Mesothelial cell of epicardium (in vitro differentiated cells): ENCODE measurements around the gene BORCS5. TPM values are rescaled to one million over a fixed set of nuclear protein-coding genes. Genes with fewer than 3 reads are reported as not detected.
"Not testable (repeated sequence)": the region's sequence is repeated elsewhere in the genome, so short reads cannot be mapped to it uniquely, and the experiment has no call there.

Experiments used
- DNase-seq, 2 experiments: peaks; one replicate each; pipeline ENCODE4 v3.0.0; 2021; ENCODE audit warnings: low spot score in 2 of 2; ENCODE audit not compliant: unreplicated experiment in 2 of 2
- H3K27ac Mint-ChIP-seq: 2 replicates; pipeline ENCODE4 v1.8.0; 2021; ENCODE audit warnings: mixed read lengths
- H3K27me3 Mint-ChIP-seq: 2 replicates; pipeline ENCODE4 v1.8.0; 2021; ENCODE audit warnings: low read depth, mixed read lengths
- H3K36me3 Mint-ChIP-seq: 2 replicates; pipeline ENCODE4 v1.8.0; 2021; ENCODE audit warnings: mixed read lengths
- H3K4me1 Mint-ChIP-seq: 2 replicates; pipeline ENCODE4 v1.8.0; 2021; ENCODE audit warnings: mixed read lengths
- H3K4me3 Mint-ChIP-seq: 2 replicates; pipeline ENCODE4 v1.8.0; 2021; ENCODE audit warnings: mild to moderate bottlenecking, moderate library complexity, mixed read lengths
- H3K9me3 Mint-ChIP-seq: 2 replicates; pipeline ENCODE4 v1.8.0; 2021; ENCODE audit warnings: mixed read lengths
- CTCF ChIP-seq: fragments of 200-600 bp; sonication (generic); IDR thresholded peaks from one replicate; pipeline ENCODE4 v1.5.0; 2021; ENCODE audit warnings: antibody characterized with exemption; ENCODE audit not compliant: unreplicated experiment
- total RNA-seq: library from RNA; stranded (reverse); gene quantifications from 3 replicates; pipeline ENCODE4 v1.2.1, GENCODE V29; 2021

The BORCS5 gene
- total RNA-seq, result 11.0 to 13.4 TPM (median 13.3 TPM) in 3 replicates

GRCh38 chr12:12356896-12357718, at the start of gene BORCS5:
TSS of gene BORCS5 (plus strand) at chr12:12357078. CDS start at chr12:12357452, 374 bp downstream.
- no peaks in the 10 kb centered on the region for H3K36me3 Mint-ChIP-seq
- H3K9me3 Mint-ChIP-seq, result no peaks in the 10 kb centered on the region
- peak within 1 kb of the TSS; percentile 83 for H3K4me3 Mint-ChIP-seq
- H3K27ac Mint-ChIP-seq, result peak within 1 kb of the TSS; percentile 95
- peak; percentile 80 to 89 for DNase-seq
- H3K27me3 Mint-ChIP-seq, result no peaks in the 10 kb centered on the region
- no peak for TF ChIP-seq CTCF
- peaks cover 13% of the 10 kb centered on the region for H3K4me1 Mint-ChIP-seq

- H3K4me3 Mint-ChIP-seq, H3K27ac Mint-ChIP-seq, H3K36me3 Mint-ChIP-seq, H3K27me3 Mint-ChIP-seq, DNase-seq, H3K9me3 Mint-ChIP-seq, H3K4me1 Mint-ChIP-seq: not testable (repeated sequence)
Observed at GRCh38 chr12:12310695-12311094, 46.2 kb upstream of the BORCS5 start.

- Mint-ChIP-seq H3K27ac (no peak overlapping the region), H3K27me3 (no peaks in the 10 kb centered on the region), H3K9me3 (no peaks in the 10 kb centered on the region), H3K4me3 (no peak overlapping the region), H3K4me1 (peaks cover 13% of the 10 kb centered on the region), H3K36me3 (no peaks in the 10 kb centered on the region)
- no peak for TF ChIP-seq CTCF
- DNase-seq, result no peak
Observed at GRCh38 chr12:12315838-12316237, 41.0 kb upstream of the BORCS5 start.

GRCh38 chr12:12319451-12320183, 37.3 kb upstream of the BORCS5 start:
- H3K27ac Mint-ChIP-seq, result peak overlapping the region; percentile 90
- peak overlapping the region; percentile 46 for H3K4me3 Mint-ChIP-seq
- no peak for DNase-seq
- no peaks in the 10 kb centered on the region for H3K36me3 Mint-ChIP-seq
- H3K27me3 Mint-ChIP-seq, result no peaks in the 10 kb centered on the region
- no peaks in the 10 kb centered on the region for H3K9me3 Mint-ChIP-seq
- peaks cover 27% of the 10 kb centered on the region for H3K4me1 Mint-ChIP-seq
- TF ChIP-seq CTCF, result no peak

- Mint-ChIP-seq H3K27ac (no peak overlapping the region), H3K36me3 (no peaks in the 10 kb centered on the region), H3K4me3 (no peak overlapping the region), H3K4me1 (peaks cover 31% of the 10 kb centered on the region), H3K27me3 (no peaks in the 10 kb centered on the region), H3K9me3 (no peaks in the 10 kb centered on the region)
- no peak for TF ChIP-seq CTCF
- no peak for DNase-seq
Observed at GRCh38 chr12:12323118-12323517, 33.8 kb upstream of the BORCS5 start.

GRCh38 chr12:12323591-12323990, 33.3 kb upstream of the BORCS5 start:
- Mint-ChIP-seq H3K9me3 (no peaks in the 10 kb centered on the region), H3K4me3 (no peak overlapping the region), H3K27me3 (no peaks in the 10 kb centered on the region), H3K36me3 (no peaks in the 10 kb centered on the region), H3K27ac (no peak overlapping the region), H3K4me1 (peaks cover 31% of the 10 kb centered on the region)
- TF ChIP-seq CTCF, result no peak
- no peak for DNase-seq
